HG03097 (cell line): ENCODE measurements around the gene CLSTN1.

Experiments
- ATAC-seq: cut with Tn5 transposase; IDR thresholded peaks from one replicate; pipeline ENCODE4 v1.9.1; 2021; ENCODE audit not compliant: unreplicated experiment, low FRiP score

Gene CLSTN1

DNA sequence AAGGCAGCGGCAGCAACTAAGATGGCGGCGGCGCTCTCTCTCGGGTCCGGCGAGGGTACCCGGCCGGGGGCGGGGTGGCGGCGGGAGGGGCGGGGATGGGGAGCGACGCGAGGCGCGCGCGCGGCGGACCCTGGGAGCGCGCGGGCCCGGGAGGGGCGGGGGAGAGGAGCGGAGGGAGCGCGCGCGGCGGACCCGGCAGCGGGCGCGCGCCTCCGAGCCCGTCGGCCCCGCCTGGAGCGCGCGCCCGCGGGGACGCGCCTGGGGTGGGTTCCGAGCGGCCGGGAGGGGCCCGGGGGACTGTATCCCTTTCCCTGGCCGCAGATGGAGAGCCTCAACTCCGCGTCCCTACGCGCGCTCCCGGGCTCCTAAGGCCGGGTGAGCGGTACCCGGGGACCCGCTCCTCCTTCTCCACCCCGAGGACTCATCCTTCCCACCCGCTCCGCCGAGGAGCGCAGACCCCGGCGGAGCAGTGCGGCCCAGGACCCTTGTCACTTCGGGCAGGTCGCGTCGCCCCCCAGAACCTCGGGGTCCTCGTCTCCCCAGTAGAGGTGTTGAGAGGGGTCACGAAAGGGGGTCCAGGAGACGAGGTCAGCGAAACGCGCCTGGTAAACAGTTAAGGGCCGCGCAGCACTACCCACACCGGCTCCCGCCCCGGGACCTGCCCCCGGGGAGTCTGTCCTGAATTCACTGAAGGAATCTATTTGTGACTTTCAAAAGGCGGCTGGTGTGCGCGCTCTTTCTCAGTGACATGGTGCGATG lies at the start of gene CLSTN1:
TSS of gene CLSTN1 (minus strand) at position 23 of the 759 bp plus-strand sequence. CDS start 232 bp downstream, outside the sequence.
- ATAC-seq = peak; percentile 48

GRCh38 chr1:9873385-9873784 lies 49.6 kb upstream of the CLSTN1 start:
- no peak for ATAC-seq

GRCh38 chr1:9872430-9873165 lies 48.8 kb upstream of the CLSTN1 start:
- ATAC-seq = no peak

DNA sequence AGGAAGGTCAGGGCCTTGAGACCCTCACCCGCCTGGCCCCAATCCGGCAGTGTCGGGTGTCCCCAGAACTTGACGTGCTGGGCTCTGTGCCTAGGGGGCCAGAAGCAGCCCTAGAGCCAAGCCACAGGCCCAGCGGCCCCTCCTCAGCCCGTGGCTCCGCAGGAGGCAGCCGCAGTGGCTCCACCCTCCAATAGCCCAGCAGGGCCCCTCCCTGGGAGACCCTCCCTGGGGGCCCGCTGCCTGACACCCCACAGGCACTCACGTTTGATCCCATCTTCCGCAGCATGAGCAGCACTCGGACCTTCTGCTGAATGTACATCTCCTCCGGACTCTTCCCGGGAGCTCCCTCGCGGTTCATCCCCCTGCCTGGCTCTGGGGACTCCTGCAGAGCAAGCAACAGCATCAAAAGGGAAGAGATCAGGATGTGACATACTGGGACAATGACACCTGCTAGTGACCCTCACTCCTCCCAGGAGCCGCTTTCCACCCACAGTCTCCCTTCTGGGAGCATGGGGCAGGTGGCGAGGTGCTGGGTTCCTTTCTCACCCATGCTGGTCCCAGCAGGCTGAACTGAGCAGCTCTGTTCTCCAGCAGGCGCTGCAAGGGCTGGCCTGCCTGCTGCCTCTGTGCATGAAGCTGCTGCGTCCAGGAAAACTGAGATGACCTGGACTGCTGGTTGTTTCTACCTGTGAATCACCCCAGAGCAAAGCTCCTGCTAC lies 48.1 kb upstream of the CLSTN1 start:
- no peak for ATAC-seq

DNA sequence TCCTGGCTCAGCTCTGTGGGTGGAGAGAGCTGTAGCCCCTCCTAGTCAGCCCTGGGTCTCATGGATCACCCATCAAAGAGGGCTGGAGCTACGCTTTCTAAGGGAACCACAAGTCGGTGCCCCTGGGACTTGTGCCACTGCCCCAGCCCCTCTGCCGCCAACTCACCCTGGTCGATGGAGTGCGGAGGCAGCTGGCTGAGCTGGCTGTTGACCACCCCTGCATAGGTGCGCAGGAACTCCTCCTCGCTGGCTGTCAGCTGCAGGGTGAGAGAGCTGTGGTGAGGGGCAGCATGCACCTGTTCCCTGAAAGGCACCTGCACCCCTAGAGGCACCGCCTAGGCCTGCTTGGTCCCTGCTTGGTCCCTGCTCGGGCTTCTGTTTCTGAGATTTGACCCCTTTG lies 47.3 kb upstream of the CLSTN1 start:
- ATAC-seq = no peak

DNA sequence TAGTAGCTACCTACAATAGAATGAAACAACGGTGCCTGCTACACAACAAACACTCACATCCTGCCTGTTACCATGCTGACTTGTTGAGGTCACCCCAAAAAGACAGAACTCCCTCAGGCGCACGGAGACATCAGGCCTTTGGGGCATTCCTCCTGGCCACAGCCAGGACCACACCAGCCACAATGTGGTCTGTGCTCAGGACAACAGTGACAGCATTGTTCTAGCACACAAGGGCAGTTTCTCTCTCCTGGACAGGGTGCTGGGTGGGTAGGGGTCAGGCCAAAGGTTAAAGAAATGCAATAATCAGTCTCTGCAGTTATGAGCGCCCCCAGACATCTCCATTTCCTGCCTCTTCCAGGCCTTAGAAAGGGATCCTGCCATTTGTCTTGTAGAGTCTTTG lies 46.8 kb upstream of the CLSTN1 start:
- no peak for ATAC-seq

DNA sequence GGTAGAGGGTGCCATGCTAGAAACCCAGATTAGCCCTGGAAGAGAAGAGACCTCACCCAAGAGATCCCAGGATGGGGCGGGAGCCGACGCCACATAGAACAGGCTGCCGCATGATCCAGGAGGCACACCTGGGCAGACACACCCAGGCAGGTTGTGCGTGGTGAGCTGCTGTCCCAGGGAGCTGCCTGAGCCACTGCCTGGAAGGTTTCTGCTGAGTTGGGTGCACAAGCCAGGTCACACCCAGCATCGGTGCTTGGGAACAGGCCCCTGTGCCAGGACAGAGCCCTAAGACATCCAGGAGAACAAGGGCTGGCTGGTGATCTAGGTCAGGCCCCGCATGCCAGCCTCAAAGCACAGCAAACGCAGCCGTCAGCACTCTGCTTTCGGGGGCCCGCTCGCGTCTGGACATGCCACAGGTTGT lies 46.1 kb upstream of the CLSTN1 start:
- ATAC-seq = no peak

DNA sequence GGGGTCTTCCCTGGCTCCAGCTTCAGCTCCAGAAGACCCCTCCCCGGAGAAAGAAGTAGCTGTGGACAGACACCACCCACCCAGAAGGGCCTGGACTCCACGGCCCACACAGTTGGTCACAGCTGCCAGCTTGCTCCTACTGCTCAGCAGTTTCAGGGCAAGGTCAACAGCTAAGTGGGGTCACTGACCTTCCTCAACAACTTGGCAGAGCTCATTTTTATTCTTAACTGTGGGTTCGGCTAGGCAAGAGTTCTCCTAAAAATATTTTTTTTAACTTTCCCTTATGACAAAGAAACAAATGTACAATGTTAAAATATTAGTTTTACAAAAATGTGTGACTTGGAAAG lies 44.5 kb upstream of the CLSTN1 start:
- no peak for ATAC-seq

- no peak for ATAC-seq
Observed at GRCh38 chr1:9867408-9868243, 43.9 kb upstream of the CLSTN1 start.

- ATAC-seq = no peak
Observed at GRCh38 chr1:9866836-9867235, 43.1 kb upstream of the CLSTN1 start.

GRCh38 chr1:9865724-9866123 lies 42.0 kb upstream of the CLSTN1 start:
- no peak for ATAC-seq

GRCh38 chr1:9863371-9863770 lies 39.6 kb upstream of the CLSTN1 start:
- no peak for ATAC-seq

GRCh38 chr1:9861360-9861759 lies 37.6 kb upstream of the CLSTN1 start:
- no peak for ATAC-seq

DNA sequence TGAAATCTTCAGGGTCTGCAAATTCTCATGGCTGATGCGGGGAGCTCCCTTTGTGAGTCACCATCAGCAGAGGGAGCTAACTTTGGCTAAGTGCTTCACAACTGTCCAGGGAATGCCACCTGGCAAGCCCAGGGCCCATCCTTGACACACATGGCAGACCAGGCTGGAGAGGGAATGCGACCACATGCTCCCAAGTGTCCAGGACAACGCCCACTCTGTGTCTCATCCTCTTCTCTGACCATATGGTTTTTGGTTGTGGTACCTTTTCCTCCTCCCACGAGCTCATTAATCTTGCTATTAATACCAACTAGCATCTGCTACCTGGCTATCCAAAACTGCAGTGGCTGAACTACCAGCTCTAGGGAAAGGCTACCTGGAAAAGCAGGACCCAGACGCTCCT lies 37.1 kb upstream of the CLSTN1 start:
- ATAC-seq = no peak

DNA sequence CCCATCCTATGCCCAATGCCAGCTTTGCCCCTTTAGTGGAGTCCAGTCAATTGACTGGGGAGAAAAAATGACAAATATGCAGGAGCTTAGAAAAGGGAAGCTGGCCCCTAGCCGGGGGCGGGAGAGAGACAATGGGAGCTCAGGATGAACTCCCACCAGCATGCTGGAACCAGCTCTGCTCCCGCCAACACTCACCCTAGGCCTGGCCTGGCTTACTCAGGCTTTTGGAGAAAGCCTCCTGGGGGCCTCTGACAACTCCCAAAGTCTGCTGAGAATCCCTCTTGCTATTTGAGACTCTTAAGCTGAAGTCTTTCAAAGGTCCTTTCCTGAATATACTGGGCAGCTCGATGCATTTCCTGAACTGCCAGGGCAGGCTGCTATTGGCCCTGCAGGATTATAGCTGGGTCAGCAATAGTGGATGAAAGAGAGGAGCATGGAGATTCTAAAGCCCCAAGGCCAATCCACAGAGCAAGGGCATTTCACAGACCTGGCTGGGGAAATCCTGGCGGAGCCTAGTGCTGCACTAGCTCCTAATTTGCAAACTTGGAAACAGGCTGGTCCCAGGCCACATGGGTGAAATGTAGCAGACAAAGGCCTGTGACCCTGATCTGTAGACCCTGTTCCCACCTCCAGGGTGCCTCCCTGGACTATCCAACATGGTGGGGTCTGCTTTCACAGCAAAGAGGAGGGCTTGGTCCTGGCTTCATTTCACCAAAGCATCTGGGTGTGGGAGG lies 35.7 kb upstream of the CLSTN1 start:
- no peak for ATAC-seq

DNA sequence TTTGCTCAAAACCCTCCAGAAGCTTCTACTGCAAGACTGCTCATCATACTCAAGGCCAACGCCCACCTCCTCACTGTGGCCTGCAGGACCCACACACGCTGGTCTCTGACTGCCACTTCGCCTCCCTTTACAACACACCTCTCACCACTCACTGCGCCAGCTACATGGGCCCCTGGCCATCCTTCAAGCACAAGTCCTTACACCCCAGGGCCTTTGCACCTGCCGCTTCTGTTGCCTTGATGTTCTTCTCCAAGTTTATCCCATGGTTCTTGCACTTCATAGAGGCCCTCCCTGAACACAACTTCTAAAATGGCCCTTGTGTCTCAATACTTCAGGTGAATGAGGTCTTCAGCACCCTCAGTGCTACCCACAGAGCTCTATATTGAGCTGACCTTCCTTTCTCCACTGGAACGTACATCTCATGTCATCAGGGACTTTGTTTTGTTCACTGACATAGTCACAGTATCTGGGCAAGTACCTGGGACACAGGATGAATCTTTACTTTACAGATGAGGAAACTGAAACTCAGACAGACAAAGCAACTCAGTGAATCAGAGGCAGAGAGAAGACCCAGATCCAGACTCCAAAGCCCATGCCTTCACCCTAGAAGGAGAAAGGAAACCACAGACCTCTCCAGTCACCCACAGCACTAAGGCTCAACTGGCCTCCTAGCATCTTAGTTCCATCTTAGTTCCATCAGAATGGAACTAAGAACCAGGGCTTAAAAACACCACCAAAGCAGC lies 34.7 kb upstream of the CLSTN1 start:
- ATAC-seq = no peak

DNA sequence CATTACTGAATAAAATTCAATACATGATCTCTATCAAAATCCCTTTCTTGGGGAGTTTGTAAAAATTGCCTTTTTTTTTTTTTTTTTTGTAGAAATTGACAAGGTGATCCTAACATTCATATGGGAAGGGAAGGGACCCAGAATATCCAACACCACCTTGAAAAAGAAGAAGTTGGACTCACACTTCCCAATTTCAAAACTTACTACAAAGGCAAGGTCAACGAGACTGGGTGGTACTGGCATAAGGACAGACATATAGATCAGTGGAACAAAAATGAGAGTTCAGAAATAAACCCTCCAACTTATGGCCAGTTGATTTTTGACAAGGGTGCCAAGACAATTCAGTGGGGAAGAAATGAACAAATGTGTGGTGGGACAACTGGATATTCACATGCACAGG lies 31.4 kb upstream of the CLSTN1 start:
- no peak for ATAC-seq

DNA sequence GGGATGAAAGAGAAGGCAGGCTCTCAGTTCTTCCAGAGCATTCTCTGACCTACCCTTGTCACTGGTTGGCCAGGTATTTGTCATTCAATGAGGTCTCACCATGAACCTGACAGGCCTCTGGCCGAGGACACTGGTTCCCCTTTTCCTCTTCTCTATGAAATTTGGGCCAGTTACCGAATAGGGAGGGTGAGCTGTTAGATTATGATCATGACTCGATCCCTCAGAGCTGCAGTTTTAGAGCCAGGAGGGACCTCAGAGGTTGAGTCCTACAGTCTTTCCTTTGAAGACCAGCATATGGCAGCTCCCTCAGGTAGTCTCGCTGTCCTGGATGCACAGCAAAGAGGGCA lies 29.5 kb upstream of the CLSTN1 start:
- ATAC-seq = no peak

DNA sequence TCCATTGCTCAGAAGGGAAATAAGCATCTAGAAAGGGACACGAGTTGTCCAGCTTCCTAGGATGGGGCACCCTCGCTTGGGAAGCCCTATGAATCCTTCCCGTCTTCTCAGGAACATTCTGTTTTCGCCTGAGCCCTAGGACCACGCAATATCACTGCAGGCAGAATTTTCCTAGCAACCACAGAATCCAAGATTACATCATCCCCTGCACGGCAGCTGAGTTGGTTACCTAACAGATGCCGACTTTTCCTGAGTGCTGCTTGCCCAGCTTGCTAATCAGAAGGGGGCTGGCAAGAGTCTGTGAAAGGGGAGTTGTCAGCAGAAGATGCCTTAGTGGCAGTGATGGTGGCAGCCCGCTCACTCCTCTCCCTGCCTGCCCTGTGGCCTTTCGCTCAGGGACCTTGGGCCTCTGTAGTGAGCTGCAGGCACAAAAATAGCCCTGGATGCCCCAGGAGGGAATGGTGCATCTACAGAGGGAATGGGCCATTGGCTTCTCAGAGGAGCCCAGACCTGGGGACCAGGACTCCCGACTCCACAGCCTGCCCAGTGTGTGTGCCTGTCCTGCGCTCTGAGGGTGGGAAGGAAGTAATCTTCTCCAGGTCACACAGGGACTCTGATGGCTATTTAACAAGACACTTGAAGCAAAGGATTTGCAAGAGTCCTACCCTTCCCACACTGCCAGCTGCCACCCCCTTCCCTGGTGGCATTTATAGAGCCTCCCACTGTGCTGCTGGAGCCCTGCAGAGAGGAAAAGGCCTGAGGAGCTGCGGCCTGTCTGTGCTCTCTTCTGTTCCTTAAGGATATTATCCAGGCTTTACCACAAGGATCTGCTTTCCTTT lies 28.9 kb upstream of the CLSTN1 start:
- ATAC-seq = no peak
